ENCODE measurements around the gene GPR17.

Gene GPR17

DNA sequence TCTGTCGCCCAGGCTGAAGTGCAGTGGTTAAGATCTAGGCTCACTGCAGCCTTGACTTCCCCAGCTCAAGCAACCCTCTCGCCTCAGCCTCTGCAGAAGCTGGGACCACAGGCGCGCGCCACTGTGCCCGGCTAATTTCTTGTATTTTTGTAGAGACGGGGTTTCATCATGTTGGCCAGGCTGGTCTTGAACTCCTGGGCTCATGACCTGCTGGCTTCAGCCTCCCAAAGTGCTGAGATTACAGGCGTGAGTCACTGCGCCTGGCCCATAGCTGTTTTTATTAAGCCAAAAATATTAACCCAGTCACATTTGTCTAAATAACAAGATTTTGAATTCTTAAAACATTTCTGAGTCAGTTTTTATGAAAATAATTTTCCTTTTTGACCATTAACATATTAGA lies 49.0 kb downstream of the GPR17 start:
- peaks cover 0 to 5% of the 10 kb centered on the region in 2 experiments for H3K4me1 ChIP-seq (ENCODE audit: control insufficient read depth in 1 of 2, insufficient read depth in 1 of 2, low read depth in 1 of 2, low read length in 1 of 2)
- H3K9me3 ChIP-seq, result peaks cover 8% of the 10 kb centered on the region
- no peak overlapping the region for H3K4me3 ChIP-seq (ENCODE audit: low read depth in 1 of 2, low read length in 1 of 2)
- peaks cover 12% of the 10 kb centered on the region for H3K27me3 ChIP-seq
- H3K27ac ChIP-seq, result no peak overlapping the region
- TF ChIP-seq CTCF (IDR thresholded peaks at IDR 0.05), result no peak
- no peaks in the 10 kb centered on the region for H3K36me3 ChIP-seq

DNA sequence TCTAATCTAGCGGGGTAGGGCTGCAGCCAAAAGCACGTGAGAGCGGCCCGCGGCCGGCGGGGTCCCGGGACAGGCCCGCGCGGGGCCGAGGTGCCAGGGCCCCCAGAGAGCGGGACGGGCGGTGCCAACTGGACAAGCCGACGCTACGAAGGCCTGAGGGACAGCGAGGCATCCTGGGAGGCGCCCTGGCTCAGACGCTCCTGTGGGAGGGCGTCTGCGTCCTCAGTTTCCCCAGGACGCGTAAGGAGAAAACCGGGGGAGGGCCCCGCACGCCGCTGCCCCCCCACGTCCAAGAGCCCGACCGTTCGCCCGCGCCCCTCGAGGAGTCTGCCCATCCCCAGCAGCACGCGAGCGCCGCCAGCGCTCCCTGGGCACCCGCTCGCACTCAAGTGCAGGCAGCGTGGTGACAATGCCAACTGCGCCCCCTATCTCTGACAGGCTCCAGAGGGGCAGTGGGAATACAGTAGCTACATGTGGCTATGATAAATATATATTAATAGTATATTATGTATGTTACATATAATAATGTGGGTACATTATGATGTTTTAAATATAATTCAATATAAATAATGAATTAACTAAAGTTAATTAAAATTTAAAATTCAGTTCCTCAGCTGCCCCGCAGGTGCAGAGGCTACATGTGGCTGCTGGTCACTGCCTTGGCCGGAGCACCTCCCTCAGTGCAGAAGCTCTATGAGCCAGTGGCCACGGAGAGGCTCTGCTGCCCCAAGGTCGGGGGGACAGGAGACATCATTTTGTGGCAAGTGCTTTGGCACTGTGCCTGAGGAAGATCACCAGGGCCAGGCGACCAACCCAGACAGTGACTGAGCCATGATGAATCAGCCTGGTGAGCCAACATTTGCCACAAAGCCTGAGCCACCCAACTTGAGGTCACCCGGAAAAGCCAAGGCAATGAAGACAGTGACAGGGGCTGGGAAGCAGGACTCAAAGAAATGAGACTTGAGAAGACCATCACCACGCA lies 49.8 kb downstream of the GPR17 start:
- Histone ChIP-seq H3K4me1 (ENCODE audit: control insufficient read depth in 1 of 2, insufficient read depth in 1 of 2, low read depth in 1 of 2, low read length in 1 of 2) (peaks cover 5 to 10% of the 10 kb centered on the region in 2 experiments), H3K36me3 (no peaks in the 10 kb centered on the region), H3K27me3 (peaks cover 12% of the 10 kb centered on the region), H3K9me3 (peaks cover under 1% of the 10 kb centered on the region), H3K27ac (no peak overlapping the region), H3K4me3 (ENCODE audit: low read depth in 1 of 2, low read length in 1 of 2) (no peak overlapping the region)
- TF ChIP-seq CTCF (IDR thresholded peaks at IDR 0.05), result no peak

- H3K4me1 ChIP-seq (ENCODE audit: control insufficient read depth in 1 of 2, insufficient read depth in 1 of 2, low read depth in 1 of 2, low read length in 1 of 2), result peaks cover 12 to 19% of the 10 kb centered on the region in 2 experiments
- no peak overlapping the region for H3K4me3 ChIP-seq (ENCODE audit: low read depth in 1 of 2, low read length in 1 of 2)
- H3K9me3 ChIP-seq, result no peaks in the 10 kb centered on the region
- H3K27me3 ChIP-seq, result peaks cover 12% of the 10 kb centered on the region
- TF ChIP-seq CTCF (IDR thresholded peaks at IDR 0.05), result no peak
- H3K27ac ChIP-seq, result no peak overlapping the region
- no peaks in the 10 kb centered on the region for H3K36me3 ChIP-seq
Observed at GRCh38 chr2:127697482-127698180, 51.7 kb downstream of the GPR17 start.

- no peak overlapping the region for H3K27ac ChIP-seq
- H3K4me1 ChIP-seq (ENCODE audit: control insufficient read depth in 1 of 2, insufficient read depth in 1 of 2, low read depth in 1 of 2, low read length in 1 of 2), result peaks cover 23 to 28% of the 10 kb centered on the region in 2 experiments
- no peaks in the 10 kb centered on the region for H3K36me3 ChIP-seq
- H3K27me3 ChIP-seq, result peaks cover 12% of the 10 kb centered on the region
- no peak for TF ChIP-seq CTCF (IDR thresholded peaks at IDR 0.05)
- no peak overlapping the region for H3K4me3 ChIP-seq (ENCODE audit: low read depth in 1 of 2, low read length in 1 of 2)
- H3K9me3 ChIP-seq, result no peaks in the 10 kb centered on the region
Observed at GRCh38 chr2:127698553-127699355, 52.8 kb downstream of the GPR17 start.

- Histone ChIP-seq H3K27ac (peak overlapping the region; percentile 97), H3K4me3 (ENCODE audit: low read depth in 1 of 2, low read length in 1 of 2) (peak overlapping the region; percentile 61 to 84), H3K36me3 (peaks cover 6% of the 10 kb centered on the region), H3K27me3 (peaks cover 4% of the 10 kb centered on the region), H3K4me1 (ENCODE audit: control insufficient read depth in 1 of 2, insufficient read depth in 1 of 2, low read depth in 1 of 2, low read length in 1 of 2) (peaks cover 28 to 30% of the 10 kb centered on the region in 2 experiments), H3K9me3 (no peaks in the 10 kb centered on the region)
- TF ChIP-seq CTCF (IDR thresholded peaks at IDR 0.05), result no peak
Observed at GRCh38 chr2:127700527-127701192, 54.7 kb downstream of the GPR17 start.
